ENCODE results near the gene SIPA1L3. TPM values are rescaled to one million over a fixed set of nuclear protein-coding genes. Genes with fewer than 3 reads are reported as not detected.

The SIPA1L3 gene
- polyA plus RNA-seq, 1 of the 3 experiments (the other 2 are of a cell fraction): 11.6 TPM

DNA sequence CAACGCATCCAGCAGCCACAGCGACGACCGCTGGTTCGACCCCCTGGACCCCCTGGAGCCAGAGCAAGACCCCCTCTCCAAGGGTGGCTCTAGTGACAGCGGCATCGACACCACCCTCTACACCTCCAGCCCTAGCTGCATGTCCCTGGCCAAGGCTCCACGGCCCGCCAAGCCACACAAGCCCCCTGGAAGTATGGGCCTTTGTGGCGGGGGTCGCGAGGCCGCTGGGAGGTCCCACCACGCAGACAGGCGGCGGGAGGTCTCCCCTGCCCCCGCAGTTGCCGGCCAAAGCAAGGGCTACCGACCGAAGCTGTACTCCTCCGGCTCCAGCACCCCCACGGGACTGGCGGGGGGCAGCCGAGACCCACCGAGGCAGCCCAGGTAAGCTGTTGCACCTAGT lies 257.5 kb downstream of the SIPA1L3 start:
- no peaks in the 10 kb centered on the region for H3K27me3 ChIP-seq (ENCODE audit: insufficient read depth)
- no peaks in the 10 kb centered on the region for H3K79me2 ChIP-seq (ENCODE audit: insufficient read depth)
- 98% methylated on average over 9 of the region's 25 CpGs for WGBS (ENCODE audit: low lambda C conversion rate)
- H3K27ac ChIP-seq (ENCODE audit: low read depth in 2 of 2, low read length in 1 of 2): no peak overlapping the region
- no peak overlapping the region for H3K9ac ChIP-seq
- H3K4me2 ChIP-seq: no peak overlapping the region
- TF ChIP-seq SMC3 (IDR thresholded peaks at IDR 0.05; ENCODE audit: low read depth, low read length) (no peak), TCF12 (IDR thresholded peaks at IDR 0.05) (no peak), JUND (IDR thresholded peaks at IDR 0.05) (no peak), TEAD4 (IDR thresholded peaks at IDR 0.05; ENCODE audit: borderline replicate concordance, insufficient read depth) (no peak), MXI1 (IDR thresholded peaks at IDR 0.05; ENCODE audit: low read depth, low read length) (no peak), FOSL2 (IDR thresholded peaks at IDR 0.05; ENCODE audit: borderline replicate concordance, low read depth) (no peak), RXRA (IDR thresholded peaks at IDR 0.05; ENCODE audit: borderline replicate concordance, low read depth) (no peak), EZH2phosphoT487 (IDR thresholded peaks at IDR 0.05; ENCODE audit: borderline replicate concordance, low read depth) (no peak), NRF1 (IDR thresholded peaks at IDR 0.05; ENCODE audit: low read depth, low read length) (no peak), YY1 (IDR thresholded peaks at IDR 0.05; ENCODE audit: low read depth) (no peak), SIN3A (IDR thresholded peaks at IDR 0.05; ENCODE audit: borderline replicate concordance, low read depth, low read length) (no peak), CTCF (IDR thresholded peaks at IDR 0.05) (no peak)
- TF ChIP-seq, protein P1, sequence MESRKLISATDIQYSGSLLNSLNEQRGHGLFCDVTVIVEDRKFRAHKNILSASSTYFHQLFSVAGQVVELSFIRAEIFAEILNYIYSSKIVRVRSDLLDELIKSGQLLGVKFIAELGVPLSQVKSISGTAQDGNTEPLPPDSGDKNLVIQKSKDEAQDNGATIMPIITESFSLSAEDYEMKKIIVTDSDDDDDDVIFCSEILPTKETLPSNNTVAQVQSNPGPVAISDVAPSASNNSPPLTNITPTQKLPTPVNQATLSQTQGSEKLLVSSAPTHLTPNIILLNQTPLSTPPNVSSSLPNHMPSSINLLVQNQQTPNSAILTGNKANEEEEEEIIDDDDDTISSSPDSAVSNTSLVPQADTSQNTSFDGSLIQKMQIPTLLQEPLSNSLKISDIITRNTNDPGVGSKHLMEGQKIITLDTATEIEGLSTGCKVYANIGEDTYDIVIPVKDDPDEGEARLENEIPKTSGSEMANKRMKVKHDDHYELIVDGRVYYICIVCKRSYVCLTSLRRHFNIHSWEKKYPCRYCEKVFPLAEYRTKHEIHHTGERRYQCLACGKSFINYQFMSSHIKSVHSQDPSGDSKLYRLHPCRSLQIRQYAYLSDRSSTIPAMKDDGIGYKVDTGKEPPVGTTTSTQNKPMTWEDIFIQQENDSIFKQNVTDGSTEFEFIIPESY (IDR thresholded peaks at IDR 0.05; ENCODE audit: borderline replicate concordance, low read depth): no peak
- no peaks in the 10 kb centered on the region for H3K9me3 ChIP-seq
- H3F3A ChIP-seq (replicated peaks; ENCODE audit: insufficient read depth): no peaks in the 10 kb centered on the region
- H3K4me1 ChIP-seq (ENCODE audit: control insufficient read depth in 1 of 2, insufficient read depth in 2 of 2, low read depth in 1 of 2, low read length in 1 of 2): no peaks in the 10 kb centered on the region
- no peak for DNase-seq
- POLR2A ChIA-PET: no interaction called here
- no peak overlapping the region for H2AFZ ChIP-seq (ENCODE audit: low read depth)
- H3K36me3 ChIP-seq (replicated peaks in 1 of 2; ENCODE audit: control insufficient read depth in 1 of 2, insufficient read depth in 2 of 2, low read length in 1 of 2): peaks cover 21 to 28% of the 10 kb centered on the region in 2 experiments
- CTCF ChIA-PET: interaction anchor here (3.2 kb wide), 1 partner anchor 22 kb away, joined by 14 read pairs; no protein-coding TSS in a partner anchor
- H3K4me3 ChIP-seq (ENCODE audit: low read depth in 2 of 2, low read length in 1 of 2): no peak overlapping the region
- H3K9me2 ChIP-seq: no peaks in the 10 kb centered on the region
- H4K20me1 ChIP-seq (ENCODE audit: insufficient read depth): no peaks in the 10 kb centered on the region

DNA sequence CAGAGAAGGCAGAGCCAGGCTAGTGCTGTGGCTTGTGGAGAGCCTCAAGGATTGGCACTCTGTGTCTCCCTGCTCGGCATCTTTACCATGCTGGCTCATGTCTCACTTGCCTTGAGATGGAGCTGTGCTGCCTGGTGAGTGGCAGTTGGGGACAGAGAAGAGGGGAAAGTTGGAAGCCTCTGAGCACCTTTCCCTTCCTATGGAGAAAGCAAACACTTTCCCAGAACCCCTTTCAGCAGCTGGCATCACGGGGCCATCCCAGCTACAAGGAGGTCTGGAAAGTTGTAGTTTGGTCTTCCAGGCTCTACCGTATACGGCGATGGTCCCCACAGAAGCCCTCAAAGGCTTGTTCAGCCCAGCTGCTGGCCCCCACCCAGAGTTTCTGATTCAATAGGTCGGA lies 258.3 kb downstream of the SIPA1L3 start:
- ChIA-PET CTCF (interaction anchor here (3.2 kb wide), 1 partner anchor 23 kb away, joined by 14 read pairs; no protein-coding TSS in a partner anchor), POLR2A (no interaction called here)
- Histone ChIP-seq H3K4me1 (ENCODE audit: control insufficient read depth in 1 of 2, insufficient read depth in 2 of 2, low read depth in 1 of 2, low read length in 1 of 2) (no peaks in the 10 kb centered on the region; a peak in 1 of 4 replicates), H2AFZ (ENCODE audit: low read depth) (no peak overlapping the region), H3K9me3 (no peaks in the 10 kb centered on the region), H3K4me3 (ENCODE audit: low read depth in 2 of 2, low read length in 1 of 2) (no peak overlapping the region), H3K36me3 (replicated peaks in 1 of 2; ENCODE audit: control insufficient read depth in 1 of 2, insufficient read depth in 2 of 2, low read length in 1 of 2) (peaks cover 19 to 26% of the 10 kb centered on the region in 2 experiments), H3K9me2 (no peaks in the 10 kb centered on the region), H3K27ac (ENCODE audit: low read depth in 2 of 2, low read length in 1 of 2) (no peak overlapping the region), H3K4me2 (no peak overlapping the region), H3K79me2 (ENCODE audit: insufficient read depth) (no peaks in the 10 kb centered on the region), H4K20me1 (ENCODE audit: insufficient read depth) (no peaks in the 10 kb centered on the region), H3F3A (replicated peaks; ENCODE audit: insufficient read depth) (no peaks in the 10 kb centered on the region), H3K27me3 (ENCODE audit: insufficient read depth) (no peaks in the 10 kb centered on the region), H3K9ac (no peak overlapping the region)
- 93% methylated on average over 6 of the region's 6 CpGs for WGBS (ENCODE audit: low lambda C conversion rate)
- DNase-seq: no peak
- no peak for TF ChIP-seq ELF1 (IDR thresholded peaks at IDR 0.05)
- TF ChIP-seq, protein P2, sequence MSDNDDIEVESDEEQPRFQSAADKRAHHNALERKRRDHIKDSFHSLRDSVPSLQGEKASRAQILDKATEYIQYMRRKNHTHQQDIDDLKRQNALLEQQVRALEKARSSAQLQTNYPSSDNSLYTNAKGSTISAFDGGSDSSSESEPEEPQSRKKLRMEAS (IDR thresholded peaks at IDR 0.05; ENCODE audit: low read depth): no peak
- TF ChIP-seq SMC3 (IDR thresholded peaks at IDR 0.05; ENCODE audit: low read depth, low read length): no peak
- no peak for TF ChIP-seq RAD21 (IDR thresholded peaks at IDR 0.05; ENCODE audit: low read length)
- no peak for TF ChIP-seq FOXJ3 (CRISPR knock-in tag; IDR thresholded peaks at IDR 0.05)
- no peak for TF ChIP-seq FOXM1 (IDR thresholded peaks at IDR 0.05; ENCODE audit: low read depth)
- TF ChIP-seq YY1 (IDR thresholded peaks at IDR 0.05; ENCODE audit: low read depth): no peak

Data from SK-N-SH (cell line).